ENCODE results near the gene TMEM234. TPM values are rescaled to one million over a fixed set of nuclear protein-coding genes. Genes with fewer than 3 reads are reported as not detected.

The TMEM234 gene
- total RNA-seq, 2 donors from 2014 or later, result 35.1 to 35.5 TPM

DNA sequence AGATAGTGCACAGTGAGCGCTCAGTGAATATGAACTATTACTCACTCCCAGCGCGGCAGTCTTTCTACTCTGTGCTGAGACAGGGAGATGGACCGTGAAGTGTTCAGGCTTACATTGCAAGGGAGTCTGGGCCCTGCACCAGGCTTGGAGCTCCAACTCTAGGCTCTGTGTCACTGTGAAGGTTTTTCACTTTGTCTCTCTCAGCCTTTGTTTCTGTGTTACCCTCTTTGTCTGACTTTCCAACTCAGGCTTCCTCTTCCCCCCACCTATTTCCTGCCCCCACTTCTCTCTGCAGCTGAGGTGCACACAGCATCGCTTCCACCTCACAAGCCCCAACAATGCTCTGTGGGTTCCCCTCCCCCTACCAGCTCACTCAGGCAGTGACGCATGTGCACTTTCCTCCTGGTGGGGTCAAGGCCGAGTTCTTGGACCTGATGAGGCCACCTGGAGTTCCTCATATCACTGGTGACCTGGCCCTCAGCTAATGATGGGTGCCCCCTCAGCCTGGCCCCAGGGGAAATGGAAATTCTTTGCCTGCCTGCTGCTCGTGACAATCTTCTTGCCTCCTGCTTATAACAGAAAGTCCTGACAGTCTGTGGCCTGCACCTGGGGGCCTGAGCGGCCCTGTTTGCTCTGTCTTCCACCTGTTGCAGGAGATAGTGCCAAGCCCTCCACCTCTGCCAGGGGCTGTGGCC is 27.8 kb upstream of the TMEM234 start:
- H3K9ac ChIP-seq (ENCODE audit: extremely low read depth, low read length, poor library complexity, severe bottlenecking), result no peak overlapping the region
- TF ChIP-seq, protein P1, sequence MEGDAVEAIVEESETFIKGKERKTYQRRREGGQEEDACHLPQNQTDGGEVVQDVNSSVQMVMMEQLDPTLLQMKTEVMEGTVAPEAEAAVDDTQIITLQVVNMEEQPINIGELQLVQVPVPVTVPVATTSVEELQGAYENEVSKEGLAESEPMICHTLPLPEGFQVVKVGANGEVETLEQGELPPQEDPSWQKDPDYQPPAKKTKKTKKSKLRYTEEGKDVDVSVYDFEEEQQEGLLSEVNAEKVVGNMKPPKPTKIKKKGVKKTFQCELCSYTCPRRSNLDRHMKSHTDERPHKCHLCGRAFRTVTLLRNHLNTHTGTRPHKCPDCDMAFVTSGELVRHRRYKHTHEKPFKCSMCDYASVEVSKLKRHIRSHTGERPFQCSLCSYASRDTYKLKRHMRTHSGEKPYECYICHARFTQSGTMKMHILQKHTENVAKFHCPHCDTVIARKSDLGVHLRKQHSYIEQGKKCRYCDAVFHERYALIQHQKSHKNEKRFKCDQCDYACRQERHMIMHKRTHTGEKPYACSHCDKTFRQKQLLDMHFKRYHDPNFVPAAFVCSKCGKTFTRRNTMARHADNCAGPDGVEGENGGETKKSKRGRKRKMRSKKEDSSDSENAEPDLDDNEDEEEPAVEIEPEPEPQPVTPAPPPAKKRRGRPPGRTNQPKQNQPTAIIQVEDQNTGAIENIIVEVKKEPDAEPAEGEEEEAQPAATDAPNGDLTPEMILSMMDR (conservative IDR thresholded peaks at IDR 0.05), result no peak
- no peaks in the 10 kb centered on the region for H3K4me1 ChIP-seq (ENCODE audit: control insufficient read depth, insufficient read depth, low read length)
- Mint-ChIP-seq H3K36me3 (ENCODE audit: low read depth) (no peaks in the 10 kb centered on the region), H3K4me3 (no peak overlapping the region), H3K27ac (peak overlapping the region; percentile 65), H3K4me1 (peaks cover 3% of the 10 kb centered on the region), H3K9me3 (no peaks in the 10 kb centered on the region), H3K27me3 (ENCODE audit: insufficient read depth) (no peaks in the 10 kb centered on the region)
- H3K9me3 ChIP-seq (ENCODE audit: control insufficient read depth, low read length), result no peaks in the 10 kb centered on the region
- 80 to 83% methylated on average over 5 to 9 of the region's 9 CpGs for WGBS, 2 experiments (ENCODE audit: insufficient coverage in 1 of 2, insufficient read length in 1 of 2)
- H3K27ac ChIP-seq (ENCODE audit: low read depth, low read length), result no peak overlapping the region
- H3K27me3 ChIP-seq (ENCODE audit: control insufficient read depth, insufficient read depth, low read length, poor library complexity, severe bottlenecking), result no peaks in the 10 kb centered on the region
- H3K36me3 ChIP-seq (ENCODE audit: control insufficient read depth, insufficient read depth, low read length), result no peaks in the 10 kb centered on the region
- no peak for DNase-seq
- H3K4me3 ChIP-seq (ENCODE audit: low read length), result no peak overlapping the region

- Histone ChIP-seq H3K36me3 (ENCODE audit: control insufficient read depth, insufficient read depth, low read length) (no peaks in the 10 kb centered on the region), H3K27ac (ENCODE audit: low read depth, low read length) (no peak overlapping the region), H3K9me3 (ENCODE audit: control insufficient read depth, low read length) (no peaks in the 10 kb centered on the region), H3K27me3 (ENCODE audit: control insufficient read depth, insufficient read depth, low read length, poor library complexity, severe bottlenecking) (no peaks in the 10 kb centered on the region), H3K9ac (ENCODE audit: extremely low read depth, low read length, poor library complexity, severe bottlenecking) (no peak overlapping the region), H3K4me3 (ENCODE audit: low read length) (no peak overlapping the region), H3K4me1 (ENCODE audit: control insufficient read depth, insufficient read depth, low read length) (no peaks in the 10 kb centered on the region)
- Mint-ChIP-seq H3K27me3 (ENCODE audit: insufficient read depth) (no peaks in the 10 kb centered on the region), H3K27ac (no peak overlapping the region), H3K4me1 (peaks cover 3% of the 10 kb centered on the region), H3K36me3 (ENCODE audit: low read depth) (no peaks in the 10 kb centered on the region), H3K9me3 (no peaks in the 10 kb centered on the region), H3K4me3 (peak overlapping the region; percentile 36)
- TF ChIP-seq, protein P1 (conservative IDR thresholded peaks at IDR 0.05), result peak; percentile 98
- peak; percentile 97 for DNase-seq
- WGBS, 2 experiments (ENCODE audit: insufficient coverage in 1 of 2, insufficient read length in 1 of 2), result 16% methylated on average over 10 to 31 of the region's 31 CpGs
Measured at GRCh38 chr1:32247983-32248889, 26.1 kb upstream of the TMEM234 start.

GRCh38 chr1:32247452-32247851 is 25.3 kb upstream of the TMEM234 start:
- no peaks in the 10 kb centered on the region for H3K4me1 ChIP-seq (ENCODE audit: control insufficient read depth, insufficient read depth, low read length)
- no peaks in the 10 kb centered on the region for H3K36me3 ChIP-seq (ENCODE audit: control insufficient read depth, insufficient read depth, low read length)
- H3K27ac Mint-ChIP-seq, result no peak overlapping the region
- no peak overlapping the region for H3K9ac ChIP-seq (ENCODE audit: extremely low read depth, low read length, poor library complexity, severe bottlenecking)
- no peaks in the 10 kb centered on the region for H3K9me3 ChIP-seq (ENCODE audit: control insufficient read depth, low read length)
- TF ChIP-seq, protein P1 (conservative IDR thresholded peaks at IDR 0.05), result no peak
- 92 to 100% methylated on average over 4 to 12 of the region's 12 CpGs for WGBS, 2 experiments (ENCODE audit: insufficient coverage in 1 of 2, insufficient read length in 1 of 2)
- H3K4me3 Mint-ChIP-seq, result no peak overlapping the region
- H3K27me3 Mint-ChIP-seq (ENCODE audit: insufficient read depth), result peaks cover 4% of the 10 kb centered on the region
- H3K4me3 ChIP-seq (ENCODE audit: low read length), result no peak overlapping the region
- H3K27ac ChIP-seq (ENCODE audit: low read depth, low read length), result no peak overlapping the region
- H3K36me3 Mint-ChIP-seq (ENCODE audit: low read depth), result no peaks in the 10 kb centered on the region
- peaks cover 7% of the 10 kb centered on the region for H3K4me1 Mint-ChIP-seq
- no peak for DNase-seq
- H3K27me3 ChIP-seq (ENCODE audit: control insufficient read depth, insufficient read depth, low read length, poor library complexity, severe bottlenecking), result no peaks in the 10 kb centered on the region
- H3K9me3 Mint-ChIP-seq, result no peaks in the 10 kb centered on the region

Measured in endodermal cell (in vitro differentiated cells).